Vagina (tissue), 2 donors: ENCODE data around the gene TMEM208. TPM values are rescaled to one million over a fixed set of nuclear protein-coding genes. Genes with fewer than 3 reads are reported as not detected.
A peak's percentile ranks its signal among the peaks of the same experiment; 100 is the strongest.

Experiments
- DNase-seq, 2 donors: peaks; one replicate each; pipeline ENCODE4 v3.0.0-alpha.2; 2017; ENCODE audit errors: extremely low spot score in 2 of 2
- H3K27ac ChIP-seq: fragments of 200-600 bp; sonication (generic); one replicate; pipeline ENCODE4 v1.5.1; 2019
- H3K27me3 ChIP-seq: fragments of 200-600 bp; sonication (generic); one replicate; pipeline ENCODE4 v1.5.1; 2019
- H3K36me3 ChIP-seq, 2 donors: fragments of 200-600 bp; sonication (generic); one replicate each; pipeline ENCODE4 v1.5.1; 2017 to 2019
- H3K4me1 ChIP-seq: fragments of 200-600 bp; sonication (generic); one replicate; pipeline ENCODE4 v1.5.1; 2019
- H3K4me3 ChIP-seq, 2 donors: fragments of 200-600 bp; sonication (generic); 1 replicate in 1 of 2; 2 replicates in 1 of 2; pipeline ENCODE4 v1.5.1; 2016 to 2019
- H3K9me3 ChIP-seq: fragments of 200-600 bp; sonication (generic); one replicate; pipeline ENCODE4 v1.5.1; 2019
- POLR2A ChIP-seq, 2 donors: fragments of 450-650 bp; IDR thresholded peaks; one replicate each; pipeline ENCODE4 v1.6.1; 2017; ENCODE audit warnings: antibody characterized with exemption in 2 of 2, mild to moderate bottlenecking in 2 of 2, moderate library complexity in 2 of 2
- POLR2AphosphoS5 ChIP-seq, 2 donors: sonication (generic); formaldehyde crosslinking; IDR thresholded peaks; one replicate each; pipeline ENCODE4 v1.9.0; 2017; ENCODE audit warnings: antibody characterized with exemption in 2 of 2, mild to moderate bottlenecking in 2 of 2, low read depth in 1 of 2; ENCODE audit not compliant: insufficient read depth in 1 of 2
- intact Hi-C: fragments of 100-400 bp; cut with DNase I; formaldehyde crosslinking; loops from one replicate; pipeline ENCODE4 v1.15.1; 2023
- total RNA-seq: library from RNA; depleted of rRNA; stranded (reverse); fragments of >200 nt; gene quantifications from one replicate; pipeline ENCODE4 v1.2.3, GENCODE V29; 2016
- TF ChIP-seq, protein P1 (sequence below), 3 experiments: fragments of 450-650 bp in 2 of 3; fragments of 200-600 bp in 1 of 3; sonication (generic) in 1 of 3; IDR thresholded peaks; one replicate each; pipeline ENCODE4 v1.5.1; 2017 to 2019; ENCODE audit warnings: antibody characterized with exemption in 3 of 3, mild to moderate bottlenecking in 2 of 3, moderate library complexity in 2 of 3

The TMEM208 gene
- total RNA-seq, 1 donor from 2014 or later: 48.9 TPM

DNA sequence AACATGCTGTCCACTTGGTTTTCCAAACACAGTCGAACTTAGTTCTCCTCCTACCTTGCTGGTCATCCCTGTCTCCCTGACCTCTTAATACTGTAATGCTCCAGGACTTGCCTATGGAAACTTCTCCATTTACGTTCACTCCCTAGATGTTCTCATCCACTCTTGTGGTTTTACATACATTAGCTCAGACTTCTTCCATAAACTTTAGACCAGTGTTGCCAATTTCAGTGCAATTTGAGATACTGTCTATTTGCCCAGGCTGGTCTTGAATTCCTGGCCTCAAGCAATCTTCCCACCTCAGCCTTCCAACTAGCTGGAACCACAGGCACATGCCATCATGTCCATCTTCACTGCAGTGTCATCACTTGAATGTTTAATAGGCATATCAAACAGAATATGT is 44.6 kb upstream of the TMEM208 start:
- TF ChIP-seq POLR2AphosphoS5 (IDR thresholded peaks at IDR 0.05; ENCODE audit: insufficient read depth in 1 of 2, low read depth in 1 of 2): no peak
- Histone ChIP-seq H3K36me3 (no peaks in the 10 kb centered on the region), H3K4me1 (peaks cover 53% of the 10 kb centered on the region), H3K9me3 (no peaks in the 10 kb centered on the region), H3K27me3 (no peaks in the 10 kb centered on the region), H3K27ac (no peak overlapping the region), H3K4me3 (no peak overlapping the region)
- intact Hi-C loops: no loop called here
- no peak for DNase-seq

DNA sequence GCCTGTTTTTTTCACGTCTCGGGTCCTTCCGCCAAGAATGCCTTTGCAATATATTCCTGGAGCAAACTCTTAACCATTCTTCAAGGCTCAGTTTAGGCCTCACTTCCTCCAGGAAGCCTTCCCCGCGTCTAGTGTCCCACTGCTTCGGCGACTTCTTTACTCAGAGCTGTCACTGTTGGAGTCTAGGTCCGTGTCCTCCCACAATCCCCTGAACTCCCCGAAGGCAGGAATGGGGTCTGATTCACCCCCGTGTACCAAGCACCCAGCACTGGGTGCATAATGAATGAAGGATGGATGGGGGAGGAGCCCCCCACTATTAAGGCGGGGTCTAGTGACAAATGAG is 43.7 kb upstream of the TMEM208 start:
- Histone ChIP-seq H3K9me3 (no peaks in the 10 kb centered on the region), H3K4me3 (peak overlapping the region; percentile 53 to 62), H3K27ac (peak overlapping the region; percentile 88), H3K36me3 (no peaks in the 10 kb centered on the region), H3K27me3 (no peaks in the 10 kb centered on the region), H3K4me1 (peaks cover 43% of the 10 kb centered on the region)
- intact Hi-C loops: no loop called here
- DNase-seq: peak in 1 of 2 donors; percentile 98
- TF ChIP-seq POLR2AphosphoS5 (IDR thresholded peaks at IDR 0.05; ENCODE audit: insufficient read depth in 1 of 2, low read depth in 1 of 2) (no peak), POLR2A (IDR thresholded peaks at IDR 0.05) (no peak)
- TF ChIP-seq, protein P1, sequence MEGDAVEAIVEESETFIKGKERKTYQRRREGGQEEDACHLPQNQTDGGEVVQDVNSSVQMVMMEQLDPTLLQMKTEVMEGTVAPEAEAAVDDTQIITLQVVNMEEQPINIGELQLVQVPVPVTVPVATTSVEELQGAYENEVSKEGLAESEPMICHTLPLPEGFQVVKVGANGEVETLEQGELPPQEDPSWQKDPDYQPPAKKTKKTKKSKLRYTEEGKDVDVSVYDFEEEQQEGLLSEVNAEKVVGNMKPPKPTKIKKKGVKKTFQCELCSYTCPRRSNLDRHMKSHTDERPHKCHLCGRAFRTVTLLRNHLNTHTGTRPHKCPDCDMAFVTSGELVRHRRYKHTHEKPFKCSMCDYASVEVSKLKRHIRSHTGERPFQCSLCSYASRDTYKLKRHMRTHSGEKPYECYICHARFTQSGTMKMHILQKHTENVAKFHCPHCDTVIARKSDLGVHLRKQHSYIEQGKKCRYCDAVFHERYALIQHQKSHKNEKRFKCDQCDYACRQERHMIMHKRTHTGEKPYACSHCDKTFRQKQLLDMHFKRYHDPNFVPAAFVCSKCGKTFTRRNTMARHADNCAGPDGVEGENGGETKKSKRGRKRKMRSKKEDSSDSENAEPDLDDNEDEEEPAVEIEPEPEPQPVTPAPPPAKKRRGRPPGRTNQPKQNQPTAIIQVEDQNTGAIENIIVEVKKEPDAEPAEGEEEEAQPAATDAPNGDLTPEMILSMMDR (IDR thresholded peaks at IDR 0.05): no peak

DNA sequence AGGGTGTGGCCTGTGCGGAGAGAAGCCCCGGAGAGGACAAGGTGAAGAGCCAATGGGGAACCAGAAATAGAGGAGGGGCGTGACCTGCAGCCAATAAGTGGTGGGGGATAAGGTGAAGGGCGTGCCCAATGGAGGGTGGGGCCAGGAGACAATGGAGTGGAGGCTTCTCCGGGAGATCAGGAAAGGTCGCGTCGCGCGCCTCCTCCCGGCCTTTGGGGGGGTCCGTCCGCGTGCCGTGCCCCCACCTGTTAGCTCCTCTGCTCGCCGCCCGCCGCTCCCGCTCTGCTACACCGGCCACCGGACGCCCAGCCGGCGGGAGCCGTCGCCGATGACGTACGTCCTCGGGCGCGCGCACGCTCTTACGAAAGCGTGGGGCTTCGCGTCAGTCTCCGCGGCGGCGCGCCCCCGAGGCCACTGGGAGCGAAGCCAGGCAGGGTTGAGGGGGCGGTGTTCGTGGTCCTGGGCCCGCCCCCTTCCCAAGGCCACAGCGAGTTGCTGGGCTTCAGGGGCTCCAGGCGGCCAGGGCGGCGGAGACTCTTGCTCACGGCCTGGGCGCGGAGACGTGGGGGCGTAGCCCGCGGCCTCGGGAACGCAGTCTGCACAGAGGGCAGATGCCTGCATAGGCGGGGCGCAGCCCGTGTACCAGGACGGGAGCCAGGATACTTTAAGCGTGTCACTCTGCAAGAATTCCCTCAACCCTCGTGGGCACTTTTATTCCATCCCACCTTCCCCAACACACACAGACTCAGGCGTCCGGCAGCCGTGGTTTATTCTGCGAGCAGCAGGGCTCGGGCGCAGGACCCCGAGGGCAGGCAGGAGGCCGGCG is 43.1 kb upstream of the TMEM208 start, which contains the start of gene MATCAP1:
MATCAP1 (minus strand) TSS at position 337 of the 826 bp plus-strand sequence. CDS start 3,353 bp downstream, outside the sequence.
- Histone ChIP-seq H3K27ac (peak within 1 kb of the TSS; percentile 88), H3K9me3 (no peaks in the 10 kb centered on the region), H3K4me3 (peak within 1 kb of the TSS; percentile 53 to 62), H3K36me3 (no peaks in the 10 kb centered on the region), H3K4me1 (peaks cover 37% of the 10 kb centered on the region), H3K27me3 (no peaks in the 10 kb centered on the region)
- intact Hi-C loops: no loop called here
- peak; percentile 15 to 96 for TF ChIP-seq POLR2AphosphoS5 (IDR thresholded peaks at IDR 0.05; ENCODE audit: insufficient read depth in 1 of 2, low read depth in 1 of 2)
- peak in 1 of 2 donors; percentile 26 for TF ChIP-seq POLR2A (IDR thresholded peaks at IDR 0.05)
- TF ChIP-seq, protein P1 (IDR thresholded peaks at IDR 0.05): no peak
- no peak for DNase-seq

DNA sequence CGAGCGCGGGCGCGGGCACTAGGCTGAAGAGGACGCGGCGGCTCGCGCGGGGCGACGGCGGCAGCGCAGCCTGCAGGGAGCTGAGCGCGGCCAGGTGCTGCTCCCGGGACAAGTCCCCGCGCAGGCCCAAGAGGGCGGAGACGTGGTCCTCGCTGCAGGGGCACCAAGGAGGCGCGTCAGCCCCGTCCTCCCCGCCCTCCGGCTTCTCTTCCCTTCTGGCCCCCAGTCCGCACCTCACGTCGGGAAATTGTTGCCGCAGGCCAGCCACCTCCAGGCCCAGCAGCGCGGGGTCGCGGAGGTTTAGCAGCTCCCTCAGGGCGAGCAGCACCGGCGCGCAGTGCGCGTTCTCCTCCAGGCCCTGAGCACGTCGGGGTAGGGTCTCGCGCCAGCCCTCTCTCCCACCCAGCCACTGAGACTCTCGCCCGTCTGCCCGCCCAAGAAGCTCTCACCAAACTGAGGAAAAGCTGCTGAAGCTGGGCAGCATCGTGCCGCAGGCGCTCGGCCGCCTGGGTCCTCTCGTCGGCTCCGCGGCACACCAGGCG is 42.4 kb upstream of the TMEM208 start:
- peaks cover 30% of the 10 kb centered on the region for H3K4me1 ChIP-seq
- TF ChIP-seq POLR2AphosphoS5 (IDR thresholded peaks at IDR 0.05; ENCODE audit: insufficient read depth in 1 of 2, low read depth in 1 of 2): no peak
- no peak for TF ChIP-seq POLR2A (IDR thresholded peaks at IDR 0.05)
- TF ChIP-seq, protein P1 (IDR thresholded peaks at IDR 0.05): no peak

DNA sequence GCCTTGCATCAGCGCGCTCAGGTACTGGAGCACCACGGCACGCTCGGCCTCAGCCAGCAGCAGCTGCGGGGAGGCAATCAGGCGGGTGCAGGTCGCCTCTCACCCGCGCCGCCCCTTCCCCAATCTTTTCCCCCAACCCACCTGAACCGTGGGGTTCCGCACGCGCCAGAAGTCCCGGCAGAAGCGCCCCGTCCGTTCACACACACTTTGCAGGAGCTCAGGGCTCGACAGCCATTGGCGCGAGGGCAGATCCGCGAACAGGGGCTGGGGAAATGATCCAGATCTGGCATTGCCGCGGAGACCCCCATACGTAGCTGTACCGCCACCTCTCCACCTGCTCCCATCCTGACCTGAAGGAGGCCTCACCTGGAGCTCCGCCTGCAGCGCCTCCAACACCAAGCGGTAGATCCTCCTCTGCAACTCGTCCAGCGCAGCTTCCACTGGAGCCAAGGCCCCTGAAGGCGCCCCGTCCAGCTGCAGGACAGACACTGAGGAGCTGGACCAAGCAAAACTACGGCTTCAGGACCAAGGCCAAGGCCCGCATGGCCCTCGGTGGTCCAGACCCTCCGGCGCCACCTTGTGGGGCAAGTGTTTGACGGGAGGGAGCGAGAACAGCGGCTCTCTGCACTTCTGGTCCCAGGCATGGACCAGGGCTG is 41.8 kb upstream of the TMEM208 start:
- H3K27me3 ChIP-seq: no peaks in the 10 kb centered on the region
- peak overlapping the region; percentile 53 to 62 for H3K4me3 ChIP-seq
- H3K27ac ChIP-seq: peak overlapping the region; percentile 88
- no peaks in the 10 kb centered on the region for H3K9me3 ChIP-seq
- peaks cover 27% of the 10 kb centered on the region for H3K4me1 ChIP-seq
- no peaks in the 10 kb centered on the region for H3K36me3 ChIP-seq
- TF ChIP-seq POLR2AphosphoS5 (IDR thresholded peaks at IDR 0.05; ENCODE audit: insufficient read depth in 1 of 2, low read depth in 1 of 2) (peak in 1 of 2 donors; percentile 64), POLR2A (IDR thresholded peaks at IDR 0.05) (no peak)
- TF ChIP-seq, protein P1 (IDR thresholded peaks at IDR 0.05): peak; percentile 65 to 84 (median 73)
- intact Hi-C loops: loop anchor here (5.0 kb wide), 1 partner anchor 33 kb away; the partner anchor contains the start of gene B3GNT9
- no peak for DNase-seq

More for the DNA sequence above, 42.4 kb upstream of the TMEM208 start:
- no peaks in the 10 kb centered on the region for H3K36me3 ChIP-seq
- intact Hi-C loops: no loop called here
- H3K4me3 ChIP-seq: peak overlapping the region; percentile 53 to 62
- no peaks in the 10 kb centered on the region for H3K27me3 ChIP-seq
- no peak for DNase-seq
- no peaks in the 10 kb centered on the region for H3K9me3 ChIP-seq
- H3K27ac ChIP-seq: peak overlapping the region; percentile 88
